Activated CD4-positive, CD25-positive, alpha-beta regulatory T cell treated with anti-CD3 and anti-CD28 coated beads, Interleukin-2, amount 50 U/mL, for 72 hours (primary cell): ENCODE results near the gene CYTH2.
"Not testable (repeated sequence)": the region's sequence is repeated elsewhere in the genome, so short reads cannot be mapped to it uniquely, and the experiment has no call there.

ENCODE experiments used
- DNase-seq: peaks from one replicate; pipeline ENCODE4 v3.0.0; 2021

Gene CYTH2

DNA sequence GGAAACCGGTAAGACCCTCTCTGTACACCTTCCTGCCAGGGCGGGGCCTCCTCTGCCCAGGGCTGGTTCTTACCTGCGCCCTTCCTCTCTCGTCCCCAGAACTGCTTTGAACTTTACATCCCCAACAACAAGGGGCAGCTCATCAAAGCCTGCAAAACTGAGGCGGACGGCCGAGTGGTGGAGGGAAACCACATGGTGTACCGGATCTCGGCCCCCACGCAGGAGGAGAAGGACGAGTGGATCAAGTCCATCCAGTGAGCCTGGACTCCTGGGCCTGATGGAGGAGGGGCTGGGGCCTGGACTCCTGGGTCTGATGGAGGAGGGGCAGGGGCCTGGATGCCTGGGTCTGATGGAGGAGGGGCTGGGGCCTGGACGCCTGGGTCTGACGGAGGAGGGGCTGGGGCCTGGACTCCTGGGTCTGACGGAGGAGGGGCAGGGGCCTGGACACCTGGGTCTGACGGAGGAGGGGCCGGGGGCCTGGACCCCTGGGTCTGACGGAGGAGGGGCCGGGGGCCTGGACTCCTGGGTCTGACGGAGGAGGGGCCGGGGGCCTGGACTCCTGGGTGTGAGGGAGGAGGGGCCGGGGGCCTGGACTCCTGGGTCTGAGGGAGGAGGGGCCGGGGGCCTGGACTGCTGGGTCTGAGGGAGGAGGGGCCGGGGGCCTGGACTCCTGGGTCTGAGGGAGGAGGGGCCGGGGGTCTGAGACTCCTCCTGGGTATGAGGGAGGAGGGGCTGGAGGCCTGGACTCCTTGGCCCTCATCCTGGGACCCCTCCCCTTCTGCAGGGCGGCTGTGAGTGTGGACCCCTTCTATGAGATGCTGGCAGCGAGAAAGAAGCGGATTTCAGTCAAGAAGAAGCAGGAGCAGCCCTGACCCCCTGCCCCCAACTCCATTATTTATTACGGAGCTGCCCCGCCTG lies 9.4 kb downstream of the CYTH2 start:
- no peak for DNase-seq

DNA sequence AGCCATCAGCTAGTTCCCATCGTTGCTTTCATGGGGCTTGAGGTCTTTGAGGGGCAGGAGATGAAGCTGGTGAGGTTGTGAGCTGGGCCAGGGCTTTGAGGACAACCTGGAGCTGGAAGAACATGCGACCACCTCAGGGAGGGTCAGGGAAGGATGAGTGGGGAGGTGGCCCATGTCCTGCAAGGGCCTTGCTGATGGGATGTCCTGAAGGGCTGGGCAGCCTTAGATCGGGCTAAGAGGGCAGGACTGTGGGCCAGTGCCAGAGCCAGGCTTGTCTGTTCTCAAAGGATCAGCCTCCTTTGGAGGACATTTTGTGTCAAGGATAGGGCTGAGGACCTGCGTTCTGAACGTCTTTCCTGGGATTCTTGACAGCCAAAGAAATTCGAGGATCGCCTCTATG lies 10.5 kb downstream of the CYTH2 start:
- DNase-seq, result no peak

GRCh38 chr19:48480183-48480557 lies 11.0 kb downstream of the CYTH2 start:
- DNase-seq, result no peak

DNA sequence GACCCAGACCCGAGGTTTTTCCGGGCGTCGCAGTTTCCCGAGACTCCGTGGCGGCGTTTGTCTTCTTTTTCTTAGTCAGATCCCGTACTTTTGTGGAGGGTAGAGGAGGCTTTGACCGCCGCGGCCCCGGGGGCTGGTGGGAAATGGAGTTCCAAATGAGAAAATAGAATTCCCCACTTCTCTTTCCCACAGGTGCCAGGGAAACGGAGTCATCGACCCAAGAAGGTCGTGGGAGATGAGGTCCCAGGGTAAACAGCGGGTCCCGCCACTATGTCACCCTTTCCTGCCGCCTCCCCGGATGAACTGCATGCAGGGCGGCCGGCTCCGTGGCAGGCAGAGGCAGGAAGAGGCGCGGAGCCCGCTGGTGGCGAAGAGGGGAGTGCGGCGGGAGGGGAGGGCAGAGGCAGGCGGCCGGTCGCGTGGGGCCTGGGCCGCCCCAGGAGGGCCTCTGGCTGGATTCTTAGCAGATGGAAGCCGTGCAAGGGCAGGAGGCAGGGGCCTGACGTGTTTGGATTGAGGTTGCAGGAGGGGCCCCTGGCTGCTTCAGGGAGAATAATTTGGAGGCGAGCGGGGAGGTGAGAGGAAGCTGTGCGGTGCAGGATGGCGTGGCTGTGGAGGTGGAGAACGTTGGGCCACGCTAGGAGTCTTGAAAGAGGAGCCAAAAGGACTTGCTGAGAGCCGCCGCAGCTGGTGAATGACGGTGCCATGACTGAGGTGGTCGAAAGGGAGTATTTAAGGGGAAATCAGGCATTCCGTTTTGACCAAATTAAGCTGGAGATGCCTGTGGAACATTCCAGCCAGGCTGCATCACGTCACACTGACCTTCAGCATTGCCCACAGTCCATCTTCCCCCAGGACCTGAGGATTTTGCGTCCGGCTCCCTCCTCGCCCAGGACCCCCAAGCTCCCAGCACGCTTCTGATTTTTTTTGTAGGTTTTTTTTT lies 11.7 kb downstream of the CYTH2 start:
- DNase-seq, result peak; percentile 53

DNA sequence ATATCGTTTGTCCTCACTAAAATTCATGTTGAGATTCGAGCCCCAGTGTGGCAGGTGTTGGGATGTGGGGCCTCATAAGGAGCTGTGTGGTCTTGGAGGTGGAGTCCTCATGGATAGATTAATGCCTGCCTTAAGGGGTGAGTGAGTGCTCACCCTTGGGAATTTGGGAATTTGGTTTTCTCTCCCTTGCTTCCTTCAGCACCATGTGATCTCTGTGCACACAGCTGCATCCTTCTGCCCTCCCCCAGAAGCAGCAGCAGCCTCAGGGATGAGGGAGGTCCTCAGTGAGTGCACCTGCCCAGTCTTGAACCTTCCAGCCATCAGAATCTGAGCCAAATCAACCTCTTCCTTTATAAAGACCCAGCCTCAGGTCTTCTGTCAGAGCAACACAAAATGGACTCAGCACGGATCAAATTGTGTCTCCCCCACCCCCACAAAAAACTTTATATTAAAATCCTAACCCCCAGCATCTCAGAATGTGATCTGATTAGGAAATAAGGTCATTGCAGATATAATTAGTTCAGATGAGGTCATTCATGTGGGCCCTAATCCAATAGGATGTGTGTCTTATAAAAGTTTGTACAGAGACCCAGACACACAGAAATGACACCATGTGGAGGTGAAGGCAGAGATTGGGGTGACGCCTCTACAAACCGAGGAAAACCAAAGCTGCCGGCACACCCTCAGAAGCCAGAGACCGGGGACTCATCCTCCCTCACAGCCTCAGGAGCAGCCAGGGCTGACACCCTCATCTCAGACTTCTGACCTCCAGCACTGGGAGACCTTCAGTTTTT lies 12.9 kb downstream of the CYTH2 start:
- no peak for DNase-seq

GRCh38 chr19:48483301-48483700 lies 14.1 kb downstream of the CYTH2 start:
- no peak for DNase-seq

DNA sequence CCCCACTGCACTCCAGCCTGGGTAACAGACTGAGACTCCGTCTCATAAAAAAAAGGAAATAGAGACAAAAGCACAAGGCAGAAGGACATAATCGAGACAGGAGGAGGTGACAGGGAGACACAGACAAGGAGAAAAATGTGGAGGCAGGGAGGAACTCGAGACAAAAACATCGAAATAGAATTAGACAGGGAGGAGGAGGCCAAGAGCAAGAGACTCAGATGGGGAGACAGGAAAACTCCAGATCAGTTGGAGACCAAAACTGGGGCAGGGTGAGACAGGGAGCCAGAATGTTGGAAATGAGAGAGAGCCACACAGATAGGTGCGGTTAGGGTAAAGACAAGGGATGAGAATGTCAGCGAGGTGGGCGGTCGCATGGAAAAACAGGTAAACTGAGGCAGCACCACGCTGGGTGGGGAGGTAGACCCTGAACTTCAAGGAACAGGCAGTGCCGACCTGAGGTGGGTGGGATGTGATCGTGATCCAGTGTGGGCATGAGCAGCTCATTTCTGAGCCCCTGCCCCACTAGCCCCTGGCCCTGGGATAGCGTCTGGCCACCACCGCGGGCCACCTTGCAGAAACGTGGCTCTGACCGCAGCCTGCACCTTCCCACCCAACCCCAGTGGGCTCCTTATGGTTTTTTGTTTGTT lies 15.2 kb downstream of the CYTH2 start:
- no peak for DNase-seq

DNA sequence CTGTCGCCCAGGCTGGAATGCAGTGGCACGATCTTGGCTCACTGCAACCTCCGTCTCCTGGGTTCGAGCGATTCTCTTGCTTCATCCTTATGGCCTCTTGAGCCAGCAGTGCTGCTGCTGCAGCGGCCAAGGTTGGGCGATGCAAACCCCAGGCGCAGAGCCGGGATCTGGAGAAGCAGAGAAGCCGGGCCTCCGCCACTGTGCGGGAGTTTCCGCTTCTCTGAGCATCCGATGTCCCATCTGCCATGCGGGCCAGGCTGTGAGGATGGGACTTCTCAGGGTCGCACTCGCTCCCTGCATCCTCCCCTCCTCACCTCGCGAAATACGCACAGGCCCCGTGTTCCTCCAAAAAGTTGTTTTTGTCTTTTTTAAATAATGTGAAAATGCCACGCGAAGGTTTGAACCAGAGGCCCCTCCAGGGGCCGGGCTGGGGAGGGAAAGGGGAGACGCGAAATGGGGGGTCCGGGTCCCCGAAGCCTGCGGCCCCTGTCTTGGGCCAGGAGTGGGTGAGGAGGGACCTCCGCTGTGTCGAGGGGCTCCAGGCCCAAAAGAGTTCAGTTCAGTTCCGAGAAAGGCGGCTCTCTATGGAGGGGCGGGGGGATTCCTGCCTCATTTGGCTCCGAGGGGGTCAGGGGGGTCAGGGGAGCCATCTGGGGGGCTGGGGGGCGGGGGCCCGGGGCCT lies 15.9 kb downstream of the CYTH2 start:
- DNase-seq, result no peak

- DNase-seq, result not testable (repeated sequence)
Observed at GRCh38 chr19:48486706-48487105, 17.5 kb downstream of the CYTH2 start.

DNA sequence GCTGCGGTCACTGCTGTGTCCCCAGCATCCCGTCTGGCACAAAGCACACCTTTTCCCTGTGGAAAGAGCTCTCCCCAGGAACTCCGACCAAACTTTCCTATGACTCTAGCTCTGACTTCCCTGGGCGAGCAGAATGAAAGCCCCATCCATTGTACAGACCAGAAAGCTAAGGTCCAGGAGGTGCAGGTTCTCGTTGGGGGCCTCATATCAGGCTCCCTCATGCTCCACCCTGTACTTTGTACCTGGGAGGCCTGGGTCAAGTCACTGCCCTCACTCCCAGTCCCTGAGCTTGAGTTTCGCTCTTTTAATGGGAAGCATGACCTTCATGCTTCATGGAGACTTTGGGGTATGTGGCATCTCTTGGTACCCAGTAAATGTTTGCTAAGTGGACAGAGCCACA lies 18.4 kb downstream of the CYTH2 start:
- DNase-seq, result no peak

DNA sequence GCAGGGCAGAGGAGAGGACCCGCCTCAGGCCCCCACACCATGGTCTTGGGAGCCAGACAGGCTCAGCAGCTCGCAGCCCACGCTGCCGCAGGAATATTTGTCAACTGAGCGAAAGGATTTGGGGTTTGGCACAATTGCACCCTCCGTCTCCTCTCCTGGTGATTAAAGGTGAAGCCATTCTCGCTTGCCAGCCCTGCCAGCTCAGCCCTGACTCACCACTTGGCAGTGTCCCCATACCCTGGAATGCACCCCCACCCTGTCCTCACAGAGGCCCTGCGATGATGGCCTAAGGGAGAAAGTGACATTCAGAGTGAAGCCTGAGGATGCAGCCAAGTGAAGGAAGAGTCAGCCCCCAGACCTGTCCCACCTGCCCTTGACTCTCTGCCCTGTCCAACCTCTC lies 18.8 kb downstream of the CYTH2 start:
- no peak for DNase-seq

- not testable (repeated sequence) for DNase-seq
Observed at GRCh38 chr19:48488478-48488877, 19.3 kb downstream of the CYTH2 start.

DNA sequence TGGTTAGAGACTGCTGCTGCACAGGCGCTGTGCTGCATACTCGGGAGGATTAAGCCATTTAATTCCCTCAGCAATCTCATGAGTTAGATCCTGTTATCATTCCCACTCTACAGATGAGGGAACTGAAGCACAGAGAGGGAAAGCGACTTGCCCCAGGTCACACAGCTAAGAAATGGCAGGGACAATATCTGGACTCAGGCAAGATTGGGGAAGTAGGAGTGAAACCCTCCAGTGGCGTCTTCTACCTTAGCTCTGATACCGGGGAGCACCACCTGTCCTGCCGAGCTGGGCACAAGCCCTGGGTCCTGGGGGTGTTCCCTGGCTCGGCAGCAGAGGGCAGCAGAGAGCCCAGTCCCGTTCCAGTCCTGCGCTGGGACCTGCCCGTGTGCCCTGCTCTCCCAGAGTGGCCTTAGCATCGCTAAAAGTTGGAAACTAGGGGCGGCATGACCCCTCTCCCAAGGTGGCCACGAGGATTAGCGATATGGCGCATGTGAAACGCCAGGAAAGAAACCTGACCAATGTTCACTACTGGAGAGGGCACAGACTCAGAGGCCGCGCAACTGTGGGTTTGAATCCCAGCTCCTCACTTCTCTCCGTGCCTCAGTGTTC lies 20.5 kb downstream of the CYTH2 start:
- DNase-seq, result peak; percentile 90

DNA sequence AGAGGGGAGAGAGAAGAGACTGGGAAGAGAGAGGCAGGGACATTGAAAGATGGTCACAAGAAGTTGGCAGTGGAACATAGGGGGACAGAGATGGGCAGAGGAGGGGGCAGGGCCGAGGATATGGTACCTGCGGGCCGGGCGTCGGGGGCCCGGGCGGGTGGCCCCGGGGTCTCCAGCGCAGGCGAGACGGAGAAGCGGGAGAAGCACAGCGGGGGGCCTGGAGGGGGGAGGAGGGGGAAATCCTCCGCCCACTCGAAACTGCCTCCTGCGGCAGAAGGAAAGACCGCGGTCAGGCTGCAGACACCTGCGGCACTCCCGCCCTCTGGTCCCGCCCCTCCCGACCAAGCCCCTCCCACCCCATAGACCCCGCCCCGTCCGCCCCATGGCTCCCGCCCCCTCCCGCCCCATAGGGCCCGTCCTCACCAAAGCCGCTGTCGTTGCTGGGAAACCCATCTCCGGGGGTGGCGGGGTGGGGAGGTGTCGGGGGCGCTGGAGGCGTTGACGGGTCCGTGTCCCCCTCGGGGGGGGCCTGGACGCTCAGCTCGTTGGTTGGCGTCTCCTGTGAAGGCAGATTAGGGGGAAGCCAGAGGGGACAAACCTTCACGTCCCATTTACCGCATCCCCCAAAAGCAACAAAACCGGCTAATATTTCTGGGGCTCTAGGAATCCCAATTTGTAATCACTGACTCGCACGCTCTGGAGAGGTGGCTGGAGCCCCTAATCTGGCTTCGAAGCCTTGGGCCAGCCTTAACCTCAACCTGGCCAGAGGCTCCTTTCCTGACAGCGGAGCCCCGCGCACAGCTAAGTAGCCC lies 22.0 kb downstream of the CYTH2 start:
- DNase-seq, result peak; percentile 41

DNA sequence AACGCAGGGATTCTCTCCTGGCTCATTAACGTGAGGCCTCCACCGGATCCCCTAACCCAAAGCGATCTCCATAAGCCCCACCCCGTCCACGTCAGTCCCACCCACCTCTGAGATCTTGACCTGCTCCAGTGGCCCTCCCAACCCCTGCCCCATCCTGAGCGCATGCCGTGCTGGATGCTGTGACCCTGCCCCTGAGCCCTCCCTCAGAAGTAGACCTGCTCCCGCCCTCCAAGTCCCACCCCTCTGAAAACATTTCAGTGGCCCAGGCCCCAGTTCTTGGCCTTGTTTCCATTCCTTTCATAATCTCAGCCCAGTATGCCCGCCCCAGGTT lies 22.6 kb downstream of the CYTH2 start:
- no peak for DNase-seq

- peak; percentile 78 for DNase-seq
Observed at GRCh38 chr19:48492925-48493717, 24.0 kb downstream of the CYTH2 start.

DNA sequence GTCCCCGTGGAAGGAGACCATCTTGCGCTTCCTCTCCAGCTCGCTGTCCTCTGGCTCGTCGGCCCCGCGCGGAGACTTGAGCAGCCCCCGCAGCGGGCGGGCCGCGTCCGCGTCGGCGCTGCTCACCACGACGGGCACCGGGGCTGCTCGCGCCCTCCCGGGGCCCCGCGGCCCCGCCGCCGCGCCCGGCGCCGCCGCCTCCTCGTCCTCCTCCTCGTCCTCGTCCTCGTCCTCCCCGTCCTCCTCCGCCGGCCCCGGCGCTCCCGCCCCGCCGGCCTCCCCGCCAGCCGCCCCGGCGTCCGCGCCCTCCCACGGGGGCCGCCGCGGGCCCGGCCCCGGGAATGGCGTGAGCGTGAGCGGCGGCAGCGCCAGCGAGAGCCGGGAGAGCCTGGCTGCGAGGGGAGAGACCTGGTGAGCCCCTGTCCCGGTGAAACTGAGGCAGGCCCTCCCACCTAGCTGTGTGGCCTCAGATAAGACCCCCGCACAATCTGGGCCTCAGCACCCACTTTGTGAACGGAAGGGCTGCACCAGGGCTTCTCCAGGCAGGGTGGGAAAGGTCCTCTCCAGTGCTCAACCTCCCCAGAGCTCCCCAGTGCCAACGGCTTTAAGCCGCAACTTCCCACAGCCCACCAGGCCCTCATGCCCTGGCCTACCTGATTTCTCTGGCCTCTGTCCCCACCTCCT lies 24.7 kb downstream of the CYTH2 start:
- DNase-seq, result no peak

DNA sequence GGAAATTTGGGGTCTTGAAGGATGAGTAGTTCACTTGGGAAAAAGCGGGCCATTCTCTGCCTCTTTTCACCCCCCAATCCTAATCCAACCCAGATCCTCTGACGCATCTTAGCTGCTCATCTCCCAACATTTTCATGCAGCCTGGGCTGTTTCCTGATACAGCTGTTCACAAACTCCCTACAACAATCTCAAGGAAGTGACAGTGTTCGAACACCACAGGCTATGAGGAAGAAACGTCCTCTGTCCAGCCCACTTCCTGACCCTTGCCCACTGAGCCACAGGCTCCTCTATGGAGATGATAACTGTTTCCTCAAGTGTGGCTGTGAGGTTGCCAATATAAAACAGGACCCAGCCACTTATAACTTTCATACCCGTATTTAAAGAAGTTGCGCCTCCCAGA lies 26.2 kb downstream of the CYTH2 start:
- DNase-seq, result no peak
